DLD1 (cell line): ENCODE results near the gene CALHM3.
"Not testable (repeated sequence)": the region's sequence is repeated elsewhere in the genome, so short reads cannot be mapped to it uniquely, and the experiment has no call there.

Experiments
- in situ Hi-C: cut with HindIII; loops from 2 replicates; pipeline ENCODE4 v1.10.0; 2017; ENCODE audit warnings: low sequenced_read_pairs

CALHM3 gene, protein sequence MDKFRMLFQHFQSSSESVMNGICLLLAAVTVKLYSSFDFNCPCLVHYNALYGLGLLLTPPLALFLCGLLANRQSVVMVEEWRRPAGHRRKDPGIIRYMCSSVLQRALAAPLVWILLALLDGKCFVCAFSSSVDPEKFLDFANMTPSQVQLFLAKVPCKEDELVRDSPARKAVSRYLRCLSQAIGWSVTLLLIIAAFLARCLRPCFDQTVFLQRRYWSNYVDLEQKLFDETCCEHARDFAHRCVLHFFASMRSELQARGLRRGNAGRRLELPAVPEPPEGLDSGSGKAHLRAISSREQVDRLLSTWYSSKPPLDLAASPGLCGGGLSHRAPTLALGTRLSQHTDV

DNA sequence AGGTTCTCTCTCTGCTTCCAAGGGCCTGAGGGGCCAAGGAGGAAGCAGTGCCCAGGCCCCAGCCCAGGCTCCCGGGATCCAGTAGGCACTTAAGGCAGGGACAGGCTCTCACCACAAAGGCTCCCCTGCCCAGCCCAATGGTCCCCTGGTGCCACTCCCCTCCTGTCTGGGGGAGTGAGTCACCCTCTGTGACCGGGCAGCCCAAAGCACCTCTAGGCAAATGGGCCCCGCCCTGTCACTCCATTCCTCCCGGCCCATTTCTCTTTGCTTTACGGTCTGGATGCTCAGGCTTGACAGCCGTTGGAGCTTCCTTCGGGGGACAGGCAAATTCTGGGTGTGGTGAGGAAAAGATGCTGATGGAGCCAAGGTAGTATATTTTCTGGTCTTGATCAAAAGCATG is at the start of gene CALHM3:
CALHM3 (minus strand) TSS at position 106 of the 400 bp plus-strand sequence. CDS start 208 bp downstream, outside the sequence.
- in situ Hi-C loops: no loop called here

GRCh38 chr10:103528549-103528948 is 49.5 kb upstream of the CALHM3 start:
- in situ Hi-C loops: no loop called here

- in situ Hi-C loops: not testable (repeated sequence)
Measured at GRCh38 chr10:103527476-103527875, 48.4 kb upstream of the CALHM3 start.

- in situ Hi-C loops: no loop called here
Measured at GRCh38 chr10:103525901-103526300, 46.9 kb upstream of the CALHM3 start.

DNA sequence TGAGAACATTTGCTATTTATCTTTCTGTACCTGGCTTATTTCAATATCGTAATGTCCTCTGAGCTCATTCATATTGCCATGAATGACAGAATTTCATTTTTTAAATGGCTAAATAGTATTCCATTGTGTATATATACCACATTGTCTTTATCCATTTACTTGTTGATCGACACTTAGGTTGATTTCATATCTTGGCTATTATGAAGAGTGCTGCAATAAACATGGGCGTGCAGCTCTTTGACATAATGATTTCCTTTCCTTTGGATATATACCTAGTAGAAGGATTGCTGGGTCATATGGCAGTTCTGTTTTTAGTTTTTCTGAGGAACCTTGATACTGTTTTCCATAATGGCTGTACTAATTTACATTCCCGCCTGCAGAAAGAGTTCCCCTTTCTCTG is 44.6 kb upstream of the CALHM3 start:
- in situ Hi-C loops: no loop called here

DNA sequence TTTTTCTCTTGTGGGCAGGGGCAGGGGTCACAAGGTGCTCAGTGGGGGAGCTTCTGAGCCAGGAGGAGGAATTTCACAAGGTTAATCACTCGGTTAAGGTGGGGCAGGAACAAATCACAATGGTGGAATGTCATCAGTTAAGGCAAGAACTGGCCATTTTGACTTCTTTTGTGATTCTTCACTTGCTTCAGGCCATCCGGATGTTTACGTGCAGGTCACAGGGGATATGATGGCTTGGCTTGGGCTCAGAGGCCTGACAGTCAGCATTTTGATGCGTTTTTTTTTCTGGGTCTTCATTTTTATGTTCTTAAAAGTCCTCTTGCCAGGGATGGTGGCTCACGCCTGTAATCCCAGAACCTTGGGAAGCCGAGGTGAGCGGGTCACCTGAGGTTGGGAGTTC is 43.0 kb upstream of the CALHM3 start:
- in situ Hi-C loops: not testable (repeated sequence)

DNA sequence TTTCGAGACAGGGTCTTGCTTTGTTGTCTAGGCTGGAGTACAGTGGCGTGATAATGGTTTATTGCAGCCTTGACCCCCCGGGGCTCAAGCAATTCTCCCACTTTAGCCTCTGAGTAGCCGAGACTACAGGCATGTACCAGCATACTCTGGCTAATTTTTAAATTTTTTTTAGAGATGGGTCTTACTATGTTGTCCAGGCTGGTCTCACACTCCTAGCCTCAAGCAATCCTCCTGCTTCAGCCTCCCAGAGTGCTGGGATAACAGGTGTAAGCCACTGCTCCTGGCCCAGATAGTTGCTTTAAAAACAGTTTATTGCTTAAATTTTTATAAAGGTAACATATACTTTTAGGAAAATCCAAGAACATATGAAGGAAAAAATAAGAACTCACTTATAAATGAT is 40.8 kb upstream of the CALHM3 start:
- in situ Hi-C loops: no loop called here

GRCh38 chr10:103517234-103518085 is 38.4 kb upstream of the CALHM3 start:
- in situ Hi-C loops: no loop called here

DNA sequence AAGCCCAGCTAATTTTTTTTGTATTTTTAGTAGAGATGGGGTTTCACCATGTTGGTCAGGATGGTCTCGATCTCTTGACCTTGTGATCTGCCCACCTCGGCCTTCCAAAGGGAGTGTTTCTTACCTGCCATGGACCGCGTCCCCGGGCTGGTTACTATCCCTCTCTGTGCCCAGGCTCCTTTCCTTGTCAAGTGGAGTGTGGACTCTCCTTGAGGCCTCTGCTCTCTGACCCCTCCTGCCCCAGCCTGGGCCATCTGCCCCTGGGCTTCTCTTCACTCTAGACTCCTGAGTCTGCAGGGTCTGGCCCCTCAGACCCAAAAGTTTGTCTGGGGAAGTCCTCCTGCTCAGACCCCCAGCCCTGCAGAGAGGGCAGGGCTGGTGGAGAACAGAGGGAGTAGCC is 35.2 kb upstream of the CALHM3 start:
- in situ Hi-C loops: no loop called here

DNA sequence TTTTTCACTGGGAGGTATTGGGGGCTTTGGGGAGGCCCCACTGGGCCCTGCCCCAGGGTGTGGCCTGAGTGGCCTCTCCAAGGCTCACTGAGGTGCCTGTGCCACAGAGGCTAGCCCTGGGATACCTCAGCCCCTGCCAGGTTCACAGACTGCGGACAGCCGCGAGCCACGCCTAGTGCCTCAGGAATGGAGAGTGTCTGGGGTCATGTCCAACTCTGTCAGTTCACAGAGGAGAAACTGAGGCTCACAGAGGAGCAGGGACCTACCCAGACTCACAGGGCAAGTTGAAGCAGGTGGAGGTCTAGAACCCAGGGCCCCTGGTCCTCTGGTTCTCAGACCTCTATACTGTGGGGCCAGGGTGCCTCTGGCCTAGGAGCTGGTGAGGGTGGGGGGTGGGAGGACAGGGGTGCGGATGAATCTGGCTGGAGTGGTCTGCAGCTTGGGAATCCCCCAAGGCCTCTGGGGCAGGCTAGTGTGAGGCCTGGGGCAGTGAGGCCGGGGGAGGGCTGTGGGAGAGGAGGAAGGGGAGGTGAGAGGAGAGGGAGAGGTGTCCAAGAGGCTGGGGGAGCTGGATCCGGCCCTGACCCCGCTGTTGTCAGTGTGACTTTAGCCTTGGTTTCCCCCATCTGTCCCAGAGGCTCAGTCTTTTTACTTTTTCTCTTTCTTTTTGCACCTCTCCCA is 34.5 kb upstream of the CALHM3 start:
- in situ Hi-C loops: no loop called here

DNA sequence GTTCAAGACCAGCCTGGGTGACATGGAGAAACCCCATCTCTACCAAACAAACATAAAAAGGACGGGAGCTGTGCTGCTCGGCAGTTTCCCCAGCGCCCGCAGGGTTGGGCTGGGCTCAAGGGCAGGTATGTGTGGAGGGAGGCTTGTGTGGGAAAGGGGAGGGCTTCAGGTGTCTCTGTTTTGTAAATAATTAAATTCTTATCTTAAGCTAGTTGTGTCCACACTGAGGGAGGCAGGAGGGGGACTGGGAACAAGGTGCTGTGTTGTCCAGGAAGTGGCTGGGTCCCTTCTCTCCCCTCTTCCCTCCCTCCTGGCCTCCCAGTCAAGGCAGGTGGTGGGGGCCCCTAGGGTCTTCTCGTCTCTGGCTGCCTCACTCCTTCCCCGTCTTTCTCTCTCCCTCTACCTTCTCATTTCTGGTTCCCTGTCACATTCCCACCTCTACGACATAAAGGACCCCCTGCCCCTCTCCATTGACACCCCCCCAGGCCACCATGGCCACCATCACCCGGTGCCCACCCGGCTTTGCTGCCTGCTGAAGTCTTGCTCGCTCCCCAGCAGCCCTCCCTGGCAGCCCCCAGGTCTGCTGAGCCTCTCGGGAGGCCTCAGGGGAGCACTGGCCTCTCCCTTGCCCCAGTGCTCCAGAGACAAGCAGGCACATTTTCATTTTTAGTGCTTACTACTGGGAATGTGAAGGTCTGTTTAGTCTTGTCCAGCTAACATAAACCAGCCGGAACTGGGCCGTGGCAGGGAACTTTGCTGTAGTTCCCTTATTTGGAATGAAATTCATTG is 33.7 kb upstream of the CALHM3 start:
- in situ Hi-C loops: no loop called here

DNA sequence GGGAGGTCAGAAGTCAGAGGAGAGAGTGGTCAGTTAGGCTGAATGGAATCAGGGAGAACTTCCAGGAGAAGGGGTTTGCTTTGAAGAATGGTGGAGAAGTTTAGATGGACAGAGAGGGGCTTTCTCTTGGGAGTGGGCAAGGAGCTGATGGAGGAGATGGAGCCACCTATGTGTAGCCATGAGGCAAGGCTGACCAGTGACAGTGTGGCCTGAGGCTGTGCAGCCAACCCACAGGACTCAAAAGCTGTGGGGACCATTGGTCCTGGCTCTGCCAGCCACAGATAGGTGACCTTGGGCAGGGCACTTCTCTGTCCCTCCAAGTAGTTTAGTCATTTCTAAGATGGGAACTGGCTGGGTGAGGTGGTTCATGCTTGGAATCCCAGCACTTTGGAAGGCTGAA is 33.1 kb upstream of the CALHM3 start:
- in situ Hi-C loops: no loop called here

DNA sequence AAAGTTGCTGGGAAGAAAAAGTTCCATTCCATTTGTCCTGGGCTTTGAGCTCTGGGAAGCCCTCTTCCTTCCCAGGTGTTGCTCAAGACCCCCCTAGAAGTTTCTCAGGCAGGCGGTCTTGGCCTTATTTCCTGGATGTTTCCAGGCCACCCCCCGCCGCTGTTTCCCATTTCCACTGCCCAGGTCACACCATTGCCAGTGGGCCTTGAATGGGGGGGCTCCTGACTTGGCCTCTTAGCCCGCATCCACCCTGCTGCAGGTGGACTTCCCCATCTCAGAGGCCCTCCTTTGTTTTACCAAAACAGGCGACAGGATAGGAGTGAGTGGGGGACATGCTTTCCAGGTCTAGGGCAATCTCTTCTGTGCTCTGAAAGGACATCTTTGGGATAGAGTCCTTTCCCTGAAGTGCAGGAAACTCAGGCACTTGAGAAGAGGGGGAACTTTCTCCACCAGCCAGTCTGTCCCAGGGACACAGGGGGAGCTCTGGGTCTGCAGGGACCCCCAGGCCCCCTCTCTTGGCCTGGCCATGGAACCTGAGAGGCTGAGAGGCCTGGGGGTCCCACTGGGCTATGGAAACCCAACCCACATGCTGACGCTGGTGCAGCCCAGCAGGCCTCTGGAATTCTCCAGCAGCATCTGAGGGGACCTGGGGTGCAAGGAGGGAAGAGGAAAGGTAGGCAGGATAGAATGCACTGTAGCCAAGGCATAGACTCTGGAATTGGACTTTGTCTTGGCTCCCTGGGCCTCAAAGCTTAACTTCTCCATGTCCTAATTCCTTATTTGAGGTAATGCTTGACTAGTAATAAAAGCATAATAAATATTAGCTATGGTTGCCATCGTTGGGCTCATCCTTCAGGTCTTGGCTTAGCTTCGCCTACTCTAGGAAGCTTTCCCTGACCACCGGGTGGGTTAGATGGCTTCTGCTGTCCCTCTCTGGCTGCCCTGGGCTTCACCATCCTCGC is 32.0 kb upstream of the CALHM3 start:
- in situ Hi-C loops: no loop called here

DNA sequence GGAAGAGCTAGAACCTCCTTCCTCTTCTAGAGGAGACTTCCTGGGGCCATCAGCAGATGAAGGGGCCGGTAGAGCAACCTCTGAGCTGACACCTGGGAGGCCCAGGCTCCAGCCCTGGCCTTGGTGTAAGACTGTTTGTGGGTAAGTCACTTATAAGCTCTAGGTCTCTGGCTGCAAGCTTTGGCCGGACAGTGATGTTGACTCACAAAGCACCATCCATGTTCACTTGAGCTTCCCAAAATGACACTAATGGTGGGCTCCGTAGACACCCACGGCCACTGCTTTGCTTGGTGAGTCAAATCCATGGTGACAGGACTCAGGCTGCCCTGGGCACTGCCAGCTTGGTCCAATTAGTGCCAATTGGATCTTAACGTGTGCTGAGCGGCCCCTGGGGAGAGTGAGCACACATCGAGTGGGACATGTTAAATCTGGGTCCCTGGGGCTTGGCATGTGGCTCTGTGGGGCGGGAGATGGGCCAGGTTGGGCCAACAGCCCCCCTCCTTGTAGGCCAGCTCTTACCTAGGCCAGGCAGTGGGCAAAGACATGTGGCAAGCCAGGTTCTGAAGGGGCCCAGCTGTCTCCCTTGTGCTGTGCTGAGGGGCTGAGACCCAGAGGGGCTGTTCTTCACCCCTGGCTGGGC is 31.1 kb upstream of the CALHM3 start:
- in situ Hi-C loops: no loop called here

DNA sequence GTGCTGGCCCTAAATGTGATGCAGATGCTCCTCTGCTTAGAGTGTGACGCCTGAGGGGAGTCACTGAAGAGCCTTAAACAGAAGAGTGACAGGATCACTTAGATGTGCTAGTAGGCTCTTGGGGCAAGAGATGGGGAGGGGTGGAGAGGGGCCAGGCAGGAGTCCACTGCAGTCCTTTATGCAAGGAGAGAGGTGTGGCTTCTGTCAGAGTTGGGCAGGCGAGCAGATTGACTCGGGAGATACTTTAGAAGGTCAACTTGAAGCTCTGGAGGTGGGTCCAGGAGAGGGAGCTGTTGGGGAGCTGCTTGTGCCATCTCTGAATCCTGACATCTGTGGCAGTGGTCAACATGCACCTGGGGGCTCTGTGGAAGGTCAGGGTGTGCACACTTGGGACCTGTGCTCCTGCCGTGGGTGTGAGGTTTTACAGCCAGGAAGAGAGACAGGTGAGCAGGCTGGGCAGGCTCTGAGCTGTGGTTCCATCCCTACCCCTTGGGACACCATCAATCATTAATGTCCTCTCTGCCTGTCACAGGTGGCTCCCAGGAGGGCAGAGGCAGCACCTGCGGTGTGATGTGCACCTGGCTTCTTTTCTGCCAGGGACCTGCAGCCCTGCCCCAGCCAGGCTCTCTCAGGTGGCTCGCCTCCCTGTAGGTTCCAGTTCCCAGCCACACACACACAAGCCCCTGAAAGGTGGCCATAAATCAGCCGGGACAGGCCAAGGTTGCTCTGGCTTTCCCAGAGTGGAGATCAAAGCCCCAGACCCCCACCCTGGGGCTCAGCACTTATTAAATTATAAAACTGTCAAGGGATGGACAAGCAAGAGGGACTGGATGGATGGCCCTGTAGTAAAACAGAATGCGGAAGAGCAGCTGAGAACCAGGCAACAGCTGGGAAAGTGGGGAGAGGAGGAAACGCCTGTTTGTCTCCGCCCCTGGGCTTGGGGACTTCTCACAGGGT is 28.5 kb upstream of the CALHM3 start:
- in situ Hi-C loops: no loop called here

- in situ Hi-C loops: no loop called here
Measured at GRCh38 chr10:103506061-103506460, 27.0 kb upstream of the CALHM3 start.

- in situ Hi-C loops: no loop called here
Measured at GRCh38 chr10:103504181-103504783, 25.2 kb upstream of the CALHM3 start.

GRCh38 chr10:103503777-103504176 is 24.7 kb upstream of the CALHM3 start:
- in situ Hi-C loops: not testable (repeated sequence)
